ENCODE data around the gene CPEB3.

GRCh38 chr10:92094960-92095359, 195.9 kb downstream of the CPEB3 start:
- TF ChIP-seq POLR2A (IDR thresholded peaks at IDR 0.05) (no peak), CTCF (IDR thresholded peaks at IDR 0.05) (no peak)

Measured in body of pancreas (tissue), 4 donors.